HepG2 (cell line): ENCODE measurements around the gene STK39. TPM values are rescaled to one million over a fixed set of nuclear protein-coding genes. Genes with fewer than 3 reads are reported as not detected.
A peak's percentile ranks its signal among the peaks of the same experiment; 100 is the strongest.

ENCODE experiments used
- AGO2 ChIP-seq: fragments of 200-400 bp; formaldehyde crosslinking; optimal IDR thresholded peaks from 2 replicates; pipeline ENCODE3; 2017; ENCODE audit warnings: mild to moderate bottlenecking, low read depth, low read length, moderate library complexity
- BATF2 ChIP-seq: sonication (generic); formaldehyde crosslinking; IDR thresholded peaks from 2 replicates; pipeline ENCODE4 v1.8.0; 2022; ENCODE audit warnings: mild to moderate bottlenecking, missing genetic modification reagents, moderate library complexity
- DNMT1 ChIP-seq: sonication (generic); formaldehyde crosslinking; IDR thresholded peaks from 2 replicates; pipeline ENCODE4 v1.5.1; 2020; ENCODE audit warnings: mild to moderate bottlenecking, missing genetic modification reagents
- EP300 ChIP-seq, 3 experiments: sonication (generic) in 1 of 3; formaldehyde crosslinking in 1 of 3; IDR thresholded peaks; 2 replicates each; pipeline versions ENCODE4 v1.5.1 to v1.6.1; 2011 to 2020; ENCODE audit warnings: low read depth in 2 of 3, low read length in 2 of 3, borderline replicate concordance in 1 of 3, improper control_type of control experiment in 1 of 3, mild to moderate bottlenecking in 1 of 3, missing genetic modification reagents in 1 of 3, moderate library complexity in 1 of 3
- GATA4 ChIP-seq: sonication (generic); IDR thresholded peaks from 2 replicates; pipeline ENCODE4 v1.6.1; 2016; ENCODE audit warnings: antibody characterized with exemption, low read depth, borderline replicate concordance
- ISL2 ChIP-seq: sonication (generic); formaldehyde crosslinking; IDR thresholded peaks from 2 replicates; pipeline ENCODE4 v1.5.0; 2020; ENCODE audit warnings: missing genetic modification reagents
- LCORL ChIP-seq, 2 experiments: fragments of 450-650 bp in 1 of 2; sonication (generic) in 1 of 2; formaldehyde crosslinking in 1 of 2; IDR thresholded peaks; 2 replicates each; pipeline versions ENCODE4 v1.5.0 to v1.6.1; 2017 to 2020; ENCODE audit warnings: antibody characterized with exemption in 1 of 2, missing genetic modification reagents in 1 of 2
- MAZ ChIP-seq, 2 experiments: sonication (generic) in 1 of 2; formaldehyde crosslinking in 1 of 2; IDR thresholded peaks; 2 replicates each; pipeline versions ENCODE4 v1.5.0 to v1.6.1; 2012 to 2020; ENCODE audit warnings: low read depth in 2 of 2, mild to moderate bottlenecking in 2 of 2, borderline replicate concordance in 1 of 2, improper control_type of control experiment in 1 of 2, low read length in 1 of 2, missing genetic modification reagents in 1 of 2, moderate library complexity in 1 of 2
- PHF20 ChIP-seq: sonication (generic); formaldehyde crosslinking; IDR thresholded peaks from 2 replicates; pipeline ENCODE4 v1.5.0; 2020; ENCODE audit warnings: mild to moderate bottlenecking, missing genetic modification reagents
- POLR2AphosphoS5 ChIP-seq: IDR thresholded peaks from 2 replicates; pipeline ENCODE4 v1.6.1; 2012; ENCODE audit warnings: low read depth, low read length
- SAP130 ChIP-seq: IDR thresholded peaks from 2 replicates; pipeline ENCODE4 v1.6.1; 2016; ENCODE audit warnings: low read depth
- SP2 ChIP-seq: sonication (generic); formaldehyde crosslinking; IDR thresholded peaks from 2 replicates; pipeline ENCODE4 v1.5.1; 2020; ENCODE audit warnings: mild to moderate bottlenecking, missing genetic modification reagents
- TAF1 ChIP-seq: sonication (generic); formaldehyde crosslinking; IDR thresholded peaks from 2 replicates; pipeline ENCODE4 v1.4.0; 2020; ENCODE audit warnings: missing genetic modification reagents
- TFE3 ChIP-seq: IDR thresholded peaks from 2 replicates; pipeline ENCODE4 v1.6.1; 2016
- TP53 ChIP-seq: sonication (generic); formaldehyde crosslinking; conservative IDR thresholded peaks from 2 replicates; pipeline ENCODE4 v1.4.0; 2020; ENCODE audit warnings: missing genetic modification reagents
- ZHX1 ChIP-seq: sonication (generic); formaldehyde crosslinking; IDR thresholded peaks from 2 replicates; pipeline ENCODE4 v1.8.1; 2022; ENCODE audit warnings: low read depth, mild to moderate bottlenecking, missing genetic modification reagents
- ZNF550 ChIP-seq: sonication (generic); formaldehyde crosslinking; IDR thresholded peaks from 2 replicates; pipeline ENCODE4 v1.4.0; 2020; ENCODE audit warnings: mild to moderate bottlenecking, missing genetic modification reagents, borderline replicate concordance
- ZNF687 ChIP-seq: sonication (generic); formaldehyde crosslinking; IDR thresholded peaks from 2 replicates; pipeline ENCODE4 v1.5.1; 2020; ENCODE audit warnings: mild to moderate bottlenecking, missing genetic modification reagents, moderate library complexity
- polyA plus RNA-seq, 8 experiments: library from polyadenylated mRNA; depleted of rRNA in 3 of 8; stranded (reverse) in 7 of 8; unstranded in 1 of 8; fragments of >200 nt; fragmentation: Illumina TruSeq in 4 of 8; extraction: Trizol in 4 of 8; gene quantifications; 2 replicates each; pipeline versions ENCODE4 v1.2.1 to v1.2.3, GENCODE V29; 2011 to 2016; ENCODE audit warnings: low read depth in 4 of 8, missing spikeins in 1 of 8, mixed read lengths in 1 of 8; ENCODE audit not compliant: insufficient read depth in 1 of 8
- total RNA-seq, 5 experiments: library from RNA; depleted of rRNA; stranded (reverse); fragments of >200 nt; fragmentation: Illumina TruSeq; extraction: Trizol; gene quantifications; 2 replicates each; pipeline ENCODE4 v1.2.3, GENCODE V29; 2016; ENCODE audit warnings: low read depth in 1 of 5

The STK39 gene
- total and polyA plus RNA-seq, 2 of the 13 experiments (the other 11 are each of a cell fraction or from before 2014, with no cell fraction given): 27.3 to 38.4 TPM

GRCh38 chr2:168165985-168166901 is 81.2 kb downstream of the STK39 start (continued):
- TF ChIP-seq ZNF687 (CRISPR knock-in tag): no peak
- TF ChIP-seq BATF2 (CRISPR knock-in tag): no peak
- no peak for TF ChIP-seq SP2 (CRISPR knock-in tag)
- peak; percentile 5; the same call in 1 of the 2 replicates for TF ChIP-seq GATA4
- no peak for TF ChIP-seq ZNF550 (CRISPR knock-in tag)
- TF ChIP-seq ZHX1 (CRISPR knock-in tag): peak; percentile 22; the same call in 1 of the 2 replicates
- TF ChIP-seq TP53 (CRISPR knock-in tag): 0 out of 2 replicates have a peak, but pooled peaks have one; percentile 34
- TF ChIP-seq DNMT1 (CRISPR knock-in tag): no peak
- no peak for TF ChIP-seq POLR2AphosphoS5
- TF ChIP-seq EP300 (IDR thresholded peaks at IDR 0.05; ENCODE audit: low read depth in 2 of 2, low read length in 2 of 2): peak in 1 of 2 experiments; percentile 85; a peak in 2 of 4 replicates
- peak; percentile 63; the same call in 1 of the 2 replicates for TF ChIP-seq EP300 (CRISPR knock-in tag; IDR thresholded peaks at IDR 0.05; ENCODE audit: borderline replicate concordance)
- TF ChIP-seq MAZ (IDR thresholded peaks at IDR 0.05; ENCODE audit: borderline replicate concordance, low read depth, low read length): no peak
- no peak for TF ChIP-seq MAZ (CRISPR knock-in tag; IDR thresholded peaks at IDR 0.05; ENCODE audit: low read depth)
- TF ChIP-seq TFE3 (CRISPR knock-in tag): no peak
- TF ChIP-seq AGO2: no peak
- no peak for TF ChIP-seq TAF1
- TF ChIP-seq PHF20 (CRISPR knock-in tag): no peak
- TF ChIP-seq LCORL (IDR thresholded peaks at IDR 0.05): no peak
- TF ChIP-seq LCORL (CRISPR knock-in tag; IDR thresholded peaks at IDR 0.05): peak; percentile 62; the same call in 1 of the 2 replicates
- peak; percentile 47; the same call in 1 of the 2 replicates for TF ChIP-seq SAP130 (CRISPR knock-in tag)
- TF ChIP-seq ISL2 (CRISPR knock-in tag): peak; percentile 86
